Peyer's patch (tissue), 4 donors: ENCODE data around the gene GNPTG. TPM values are rescaled to one million over a fixed set of nuclear protein-coding genes. Genes with fewer than 3 reads are reported as not detected.
A peak's percentile ranks its signal among the peaks of the same experiment; 100 is the strongest.

ENCODE experiments used
- DNase-seq, 3 donors: peaks; one replicate each; pipeline ENCODE4 v3.0.0-alpha.2; 2017 to 2019
- H3K27ac ChIP-seq, 4 donors: fragments of 200-600 bp; sonication (generic); one replicate each; pipeline ENCODE4 v1.5.1; 2016 to 2019
- H3K27me3 ChIP-seq, 2 donors: fragments of 200-600 bp; sonication (generic); one replicate each; pipeline ENCODE4 v1.5.1; 2019
- H3K36me3 ChIP-seq, 3 donors: fragments of 200-600 bp; sonication (generic); one replicate each; pipeline ENCODE4 v1.5.1; 2016 to 2019
- H3K4me1 ChIP-seq, 4 donors: fragments of 200-600 bp; sonication (generic); one replicate each; pipeline ENCODE4 v1.5.1; 2016 to 2019
- H3K4me3 ChIP-seq, 4 donors: fragments of 200-600 bp; sonication (generic); 1 replicate in 3 of 4; 2 replicates in 1 of 4; pipeline ENCODE4 v1.5.1; 2016 to 2019; ENCODE audit warnings: mild to moderate bottlenecking in 1 of 4
- H3K9me3 ChIP-seq, 4 donors: fragments of 200-600 bp; sonication (generic); one replicate each; pipeline ENCODE4 v1.5.1; 2016 to 2019; ENCODE audit warnings: mild to moderate bottlenecking in 1 of 4
- POLR2A ChIP-seq, 2 donors: fragments of 450-650 bp; IDR thresholded peaks; one replicate each; pipeline ENCODE4 v1.5.1; 2017; ENCODE audit warnings: antibody characterized with exemption in 2 of 2, mild to moderate bottlenecking in 2 of 2, moderate library complexity in 2 of 2
- total RNA-seq, 4 donors: library from RNA; depleted of rRNA; stranded (reverse); fragments of >200 nt; gene quantifications; one replicate each; pipeline ENCODE4 v1.1.0, GENCODE V29; 2016
- TF ChIP-seq, protein P1 (sequence below), 6 experiments: fragments of 450-650 bp in 4 of 6; fragments of 200-600 bp in 2 of 6; sonication (generic) in 1 of 6; IDR thresholded peaks; one replicate each; pipeline ENCODE4 v1.5.1; 2017 to 2019; ENCODE audit warnings: antibody characterized with exemption in 6 of 6, mild to moderate bottlenecking in 3 of 6, moderate library complexity in 1 of 6

Gene GNPTG
- total RNA-seq, 4 donors from 2014 or later: 51.1 to 83.3 (median 65.0) TPM

DNA sequence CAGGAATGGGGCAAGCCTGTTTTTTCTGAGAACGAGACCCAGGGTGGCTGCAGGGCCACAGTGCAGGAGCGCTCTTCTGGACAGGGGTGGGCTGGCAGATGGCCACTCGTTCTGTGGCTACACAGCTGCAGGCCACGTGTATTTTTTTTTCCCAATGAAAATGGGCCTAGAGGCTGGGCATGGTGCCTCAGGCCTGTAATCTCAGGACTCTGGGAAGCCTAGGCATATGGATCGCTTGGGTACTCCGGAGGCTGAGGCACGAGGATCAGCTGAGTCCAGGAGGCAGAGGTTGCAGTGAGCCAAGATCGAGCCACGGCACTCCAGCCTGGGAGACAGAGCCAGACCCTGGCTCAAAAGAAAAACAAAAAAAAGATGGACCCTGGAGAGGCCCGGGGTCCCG is 56.0 kb downstream of the GNPTG start:
- H3K36me3 ChIP-seq: peaks cover 0 to 16% (median 0%) of the 10 kb centered on the region in 3 donors
- H3K4me1 ChIP-seq: peaks cover 0 to 12% (median 7%) of the 10 kb centered on the region in 4 donors
- no peak for TF ChIP-seq POLR2A (IDR thresholded peaks at IDR 0.05)
- TF ChIP-seq, protein P1, sequence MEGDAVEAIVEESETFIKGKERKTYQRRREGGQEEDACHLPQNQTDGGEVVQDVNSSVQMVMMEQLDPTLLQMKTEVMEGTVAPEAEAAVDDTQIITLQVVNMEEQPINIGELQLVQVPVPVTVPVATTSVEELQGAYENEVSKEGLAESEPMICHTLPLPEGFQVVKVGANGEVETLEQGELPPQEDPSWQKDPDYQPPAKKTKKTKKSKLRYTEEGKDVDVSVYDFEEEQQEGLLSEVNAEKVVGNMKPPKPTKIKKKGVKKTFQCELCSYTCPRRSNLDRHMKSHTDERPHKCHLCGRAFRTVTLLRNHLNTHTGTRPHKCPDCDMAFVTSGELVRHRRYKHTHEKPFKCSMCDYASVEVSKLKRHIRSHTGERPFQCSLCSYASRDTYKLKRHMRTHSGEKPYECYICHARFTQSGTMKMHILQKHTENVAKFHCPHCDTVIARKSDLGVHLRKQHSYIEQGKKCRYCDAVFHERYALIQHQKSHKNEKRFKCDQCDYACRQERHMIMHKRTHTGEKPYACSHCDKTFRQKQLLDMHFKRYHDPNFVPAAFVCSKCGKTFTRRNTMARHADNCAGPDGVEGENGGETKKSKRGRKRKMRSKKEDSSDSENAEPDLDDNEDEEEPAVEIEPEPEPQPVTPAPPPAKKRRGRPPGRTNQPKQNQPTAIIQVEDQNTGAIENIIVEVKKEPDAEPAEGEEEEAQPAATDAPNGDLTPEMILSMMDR (IDR thresholded peaks at IDR 0.05): no peak
- DNase-seq: no peak
- H3K27me3 ChIP-seq: no peaks in the 10 kb centered on the region
- H3K9me3 ChIP-seq: no peaks in the 10 kb centered on the region
- peak overlapping the region in 1 of 4 donors; percentile 61 for H3K27ac ChIP-seq
- peak overlapping the region; percentile 26 to 51 (median 44) for H3K4me3 ChIP-seq

DNA sequence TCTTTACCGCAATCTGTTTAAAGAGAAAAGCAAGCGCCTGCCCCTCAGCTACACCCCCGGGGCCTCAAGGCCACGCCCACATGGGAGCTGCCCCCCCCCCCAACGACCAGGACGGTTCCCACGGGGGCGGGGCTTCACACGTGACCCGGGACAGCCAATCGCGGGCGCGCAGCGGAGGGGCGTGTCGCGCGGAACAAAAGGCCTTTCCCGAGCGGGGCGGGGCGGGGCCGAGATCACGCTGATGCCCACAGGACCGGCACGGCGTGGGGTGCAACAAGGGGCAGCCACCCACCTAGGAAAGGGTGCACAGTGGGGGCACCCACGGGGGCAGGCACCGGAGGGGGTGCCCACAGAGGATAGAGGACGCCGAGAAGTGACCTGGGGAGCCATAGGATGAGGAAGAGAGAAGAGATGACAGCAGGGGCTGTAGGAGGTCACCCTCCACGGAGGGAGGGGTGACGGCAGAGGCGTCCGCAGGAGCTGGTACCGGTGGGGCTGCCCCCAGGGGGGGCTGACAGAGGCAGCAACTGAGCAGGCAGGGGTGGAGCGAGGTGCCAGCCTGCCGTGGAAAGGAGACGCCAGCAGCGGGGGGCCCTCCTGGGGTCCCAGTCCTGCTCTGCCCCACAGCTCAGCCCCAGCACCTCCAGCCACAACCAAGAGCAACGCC is 56.6 kb downstream of the GNPTG start:
- TF ChIP-seq, protein P1 (IDR thresholded peaks at IDR 0.05): no peak
- no peak for TF ChIP-seq POLR2A (IDR thresholded peaks at IDR 0.05)
- H3K9me3 ChIP-seq: no peaks in the 10 kb centered on the region
- H3K36me3 ChIP-seq: peaks cover 0 to 10% (median 0%) of the 10 kb centered on the region in 3 donors
- H3K4me3 ChIP-seq: peak overlapping the region; percentile 26 to 51 (median 44)
- peak; percentile 96 to 98 (median 97) for DNase-seq
- H3K4me1 ChIP-seq: peaks cover 0 to 14% (median 7%) of the 10 kb centered on the region in 4 donors
- no peaks in the 10 kb centered on the region for H3K27me3 ChIP-seq
- peak overlapping the region in 2 of 4 donors; percentile 4 to 61 for H3K27ac ChIP-seq

DNA sequence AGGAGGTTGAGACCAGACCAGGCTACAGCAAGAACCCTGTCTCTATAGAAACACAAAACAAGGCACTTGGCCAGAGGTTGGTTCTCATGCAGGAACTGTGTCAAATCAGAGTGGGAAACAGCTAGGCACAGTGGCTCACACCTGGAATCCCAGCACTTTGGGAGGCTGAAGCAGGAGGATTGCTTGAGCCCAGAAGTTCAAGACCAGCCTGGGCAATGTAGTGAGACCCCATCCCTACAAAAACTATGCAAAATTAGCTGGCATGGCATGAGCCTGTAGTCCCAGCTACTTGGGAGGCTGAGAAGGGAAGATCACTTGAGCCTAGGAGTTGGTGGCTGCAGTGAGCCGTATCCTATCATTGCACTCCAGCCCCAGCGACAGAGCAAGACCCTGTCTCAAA is 61.1 kb downstream of the GNPTG start:
- no peak overlapping the region for H3K4me3 ChIP-seq
- no peaks in the 10 kb centered on the region for H3K36me3 ChIP-seq
- TF ChIP-seq POLR2A (IDR thresholded peaks at IDR 0.05): no peak
- TF ChIP-seq, protein P1 (IDR thresholded peaks at IDR 0.05): no peak
- H3K9me3 ChIP-seq: no peaks in the 10 kb centered on the region
- no peaks in the 10 kb centered on the region for H3K27me3 ChIP-seq
- no peak overlapping the region for H3K27ac ChIP-seq
- peaks cover 0 to 13% (median 7%) of the 10 kb centered on the region in 4 donors for H3K4me1 ChIP-seq
- DNase-seq: no peak

Other genes starting within 250 kb of the GNPTG start
- 10 to 100 TPM in 2 of 4 donors, 1 to 10 TPM in 2; 4.0 to 28.9 (median 9.7) TPM for gene CACNA1H, start 198.8 kb upstream of the GNPTG start, total RNA-seq
- 10 to 100 TPM; 16.4 to 44.6 (median 29.5) TPM for gene TPSG1, start 126.7 kb upstream of the GNPTG start, total RNA-seq
- gene TPSB2, start 121.7 kb upstream of the GNPTG start, total RNA-seq: 10 to 100 TPM; 14.9 to 89.7 (median 50.4) TPM
- gene TPSAB1, start 111.2 kb upstream of the GNPTG start, total RNA-seq: 100 to 1,000 TPM in 1 of 4 donors, 10 to 100 TPM in 3; 23.8 to 130 (median 59.4) TPM
- gene TPSD1, start 95.9 kb upstream of the GNPTG start, total RNA-seq: 10 to 100 TPM in 3 of 4 donors, not detected in 1; 10.3 to 61.1 (median 24.1) TPM
- gene UBE2I, start 42.3 kb upstream of the GNPTG start, total RNA-seq: 100 to 1,000 TPM in 3 of 4 donors, 10 to 100 TPM in 1; 54.1 to 119 (median 107) TPM
- 100 to 1,000 TPM in 1 of 4 donors, 10 to 100 TPM in 3; 17.9 to 160 (median 29.0) TPM for gene BAIAP3, start 18.3 kb upstream of the GNPTG start, total RNA-seq
- 10 to 100 TPM; 48.2 to 62.3 (median 53.6) TPM for gene TSR3, start 53 bp upstream of the GNPTG start, total RNA-seq
- 100 to 1,000 TPM in 1 of 4 donors, 10 to 100 TPM in 3; 10.9 to 113 (median 38.4) TPM for gene UNKL, start 62.8 kb downstream of the GNPTG start, total RNA-seq
- 10 to 100 TPM in 3 of 4 donors, 1 to 10 TPM in 1; 9.5 to 16.2 (median 13.3) TPM for gene UQCC4, start 68.8 kb downstream of the GNPTG start, total RNA-seq
- gene PERCC1, start 79.1 kb downstream of the GNPTG start, total RNA-seq: not detected
- 10 to 100 TPM in 1 of 4 donors, under 1 TPM in 3; 0.47 to 23.1 (median 0.73) TPM for gene CCDC154, start 92.6 kb downstream of the GNPTG start, total RNA-seq
- 100 to 1,000 TPM in 2 of 4 donors, 10 to 100 TPM in 2; 95.1 to 194 (median 105) TPM for gene CLCN7, start 123.1 kb downstream of the GNPTG start, total RNA-seq
- gene PTX4, start 137.0 kb downstream of the GNPTG start, total RNA-seq: not detected
- gene TELO2, start 141.4 kb downstream of the GNPTG start, total RNA-seq: 100 to 1,000 TPM in 1 of 4 donors, 10 to 100 TPM in 3; 34.5 to 105 (median 82.4) TPM
- 10 to 100 TPM in 3 of 4 donors, 1 to 10 TPM in 1; 7.4 to 42.1 (median 11.6) TPM for gene TMEM204, start 181.7 kb downstream of the GNPTG start, total RNA-seq